Omental fat pad (tissue), 4 donors: Measurements from ENCODE around the gene DTX1. TPM values are rescaled to one million over a fixed set of nuclear protein-coding genes. Genes with fewer than 3 reads are reported as not detected.

Experiments used
- ATAC-seq: fragments of 150-250 bp; one replicate; pipeline ENCODE4 v1.9.1; 2016; ENCODE audit warnings: mild to moderate bottlenecking, moderate library complexity; ENCODE audit not compliant: low FRiP score
- DNase-seq: peaks from one replicate; pipeline ENCODE4 v3.0.0-alpha.2; 2019; ENCODE audit warnings: low spot score
- total RNA-seq, 4 donors: library from RNA; depleted of rRNA; stranded (reverse); fragments of >200 nt; gene quantifications; one replicate each; pipeline ENCODE4 v1.1.0, GENCODE V29; 2016
- TF ChIP-seq, protein P1 (sequence below), 3 donors: fragments of 450-650 bp; IDR thresholded peaks; one replicate each; pipeline ENCODE4 v1.5.1; 2016 to 2017; ENCODE audit warnings: antibody characterized with exemption in 3 of 3, mild to moderate bottlenecking in 3 of 3, moderate library complexity in 2 of 3

DTX1 gene
- total RNA-seq, 4 donors from 2014 or later, result 30.1 to 80.9 (median 35.5) TPM

DNA sequence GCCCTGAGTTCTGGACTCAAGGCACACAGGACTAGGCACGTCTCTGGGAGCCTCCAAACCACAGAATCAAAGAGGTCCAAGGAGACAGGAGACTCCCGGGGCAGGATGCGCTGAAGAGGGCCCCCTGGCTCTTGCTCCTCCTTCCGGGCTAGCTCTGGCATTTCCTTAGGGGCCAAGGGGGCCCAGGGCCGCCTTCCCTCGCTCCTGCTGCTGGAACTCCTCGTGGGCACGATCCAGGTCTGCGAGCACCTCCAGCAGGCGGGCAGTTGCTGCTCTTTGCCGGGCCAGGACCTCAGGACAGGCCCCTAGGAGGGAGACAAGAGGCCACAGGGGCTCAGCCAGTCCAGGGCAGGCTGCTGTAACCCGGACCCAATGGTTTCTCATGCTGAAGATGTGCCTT, 43.2 kb downstream of the DTX1 start:
- TF ChIP-seq, protein P1, sequence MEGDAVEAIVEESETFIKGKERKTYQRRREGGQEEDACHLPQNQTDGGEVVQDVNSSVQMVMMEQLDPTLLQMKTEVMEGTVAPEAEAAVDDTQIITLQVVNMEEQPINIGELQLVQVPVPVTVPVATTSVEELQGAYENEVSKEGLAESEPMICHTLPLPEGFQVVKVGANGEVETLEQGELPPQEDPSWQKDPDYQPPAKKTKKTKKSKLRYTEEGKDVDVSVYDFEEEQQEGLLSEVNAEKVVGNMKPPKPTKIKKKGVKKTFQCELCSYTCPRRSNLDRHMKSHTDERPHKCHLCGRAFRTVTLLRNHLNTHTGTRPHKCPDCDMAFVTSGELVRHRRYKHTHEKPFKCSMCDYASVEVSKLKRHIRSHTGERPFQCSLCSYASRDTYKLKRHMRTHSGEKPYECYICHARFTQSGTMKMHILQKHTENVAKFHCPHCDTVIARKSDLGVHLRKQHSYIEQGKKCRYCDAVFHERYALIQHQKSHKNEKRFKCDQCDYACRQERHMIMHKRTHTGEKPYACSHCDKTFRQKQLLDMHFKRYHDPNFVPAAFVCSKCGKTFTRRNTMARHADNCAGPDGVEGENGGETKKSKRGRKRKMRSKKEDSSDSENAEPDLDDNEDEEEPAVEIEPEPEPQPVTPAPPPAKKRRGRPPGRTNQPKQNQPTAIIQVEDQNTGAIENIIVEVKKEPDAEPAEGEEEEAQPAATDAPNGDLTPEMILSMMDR (IDR thresholded peaks at IDR 0.05), result no peak
- ATAC-seq, result no peak
- no peak for DNase-seq

DNA sequence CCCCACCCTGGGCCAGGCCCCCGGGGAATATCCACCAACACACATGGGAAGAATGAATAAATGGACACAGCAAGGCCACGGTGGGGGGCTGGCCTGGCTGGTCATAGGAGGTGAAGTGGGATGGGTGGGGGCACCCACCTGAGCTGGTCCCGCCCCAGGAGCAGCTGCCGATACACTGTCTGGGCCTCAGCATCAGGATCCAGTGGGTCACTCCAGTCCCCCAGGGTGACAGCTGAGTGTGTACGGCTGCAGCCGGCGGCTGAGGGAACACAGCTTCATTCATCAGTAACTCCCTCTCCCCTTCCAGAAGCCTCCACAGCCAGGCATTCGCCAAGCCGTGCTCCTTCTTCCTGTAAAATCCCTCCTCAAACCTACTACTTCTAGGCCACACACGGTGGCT, 45.2 kb downstream of the DTX1 start:
- TF ChIP-seq, protein P1 (IDR thresholded peaks at IDR 0.05), result no peak
- ATAC-seq, result no peak
- no peak for DNase-seq

DNA sequence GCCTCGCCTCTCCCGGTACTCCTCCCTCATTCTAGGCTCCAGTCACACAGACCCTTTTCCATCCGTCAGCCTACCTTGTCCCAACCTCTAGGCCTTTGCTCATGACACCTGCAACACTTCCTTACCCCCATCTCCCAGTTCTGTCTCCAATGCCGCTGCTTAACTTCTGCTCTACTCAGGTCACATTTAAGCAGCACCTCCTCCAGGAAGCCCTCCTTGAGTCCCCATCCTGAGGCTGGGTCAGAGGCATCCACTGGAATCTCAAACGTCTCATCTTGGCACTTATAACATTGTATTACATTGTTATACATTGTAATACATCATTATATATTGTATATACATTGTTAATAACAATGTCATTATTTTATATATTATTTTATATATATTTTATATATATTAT, 46.3 kb downstream of the DTX1 start:
- ATAC-seq (no peak), DNase-seq (no peak)
- TF ChIP-seq, protein P1 (IDR thresholded peaks at IDR 0.05), result no peak

DNA sequence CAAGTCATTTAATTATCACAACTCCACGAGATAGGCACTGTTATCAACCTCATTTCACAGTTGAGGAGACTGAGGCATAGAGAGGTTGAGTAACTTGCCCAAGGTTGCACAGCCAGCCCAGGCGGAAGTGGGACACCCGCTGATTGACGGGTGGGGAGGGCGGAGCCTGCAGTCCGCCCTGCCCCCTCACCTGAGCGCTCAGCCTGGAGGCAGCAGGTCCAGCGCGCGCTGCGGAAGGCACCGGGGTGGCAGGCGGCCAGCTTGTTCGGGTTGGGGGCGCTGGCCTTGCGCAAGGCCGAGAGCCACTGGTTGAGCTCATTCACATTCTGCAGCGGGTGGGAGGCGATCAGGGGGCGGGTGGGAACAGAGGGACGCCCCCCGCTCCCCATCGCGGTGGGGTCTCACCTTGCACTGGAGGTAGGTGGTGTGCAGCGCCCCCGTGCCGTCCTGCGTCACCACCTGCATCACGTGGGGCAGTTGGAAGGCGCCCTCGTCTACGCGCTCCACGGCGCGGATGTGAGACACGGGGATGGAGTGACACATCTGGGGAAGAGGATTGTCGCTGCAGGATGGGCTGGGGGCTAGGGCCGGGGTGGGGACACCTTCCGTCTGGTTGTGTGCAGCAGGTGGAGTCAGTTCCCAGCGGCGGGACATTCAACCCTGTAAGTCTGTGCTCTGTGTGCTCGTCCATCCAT, 47.4 kb downstream of the DTX1 start:
- no peak for ATAC-seq
- DNase-seq, result no peak
- TF ChIP-seq, protein P1 (IDR thresholded peaks at IDR 0.05), result no peak

DNA sequence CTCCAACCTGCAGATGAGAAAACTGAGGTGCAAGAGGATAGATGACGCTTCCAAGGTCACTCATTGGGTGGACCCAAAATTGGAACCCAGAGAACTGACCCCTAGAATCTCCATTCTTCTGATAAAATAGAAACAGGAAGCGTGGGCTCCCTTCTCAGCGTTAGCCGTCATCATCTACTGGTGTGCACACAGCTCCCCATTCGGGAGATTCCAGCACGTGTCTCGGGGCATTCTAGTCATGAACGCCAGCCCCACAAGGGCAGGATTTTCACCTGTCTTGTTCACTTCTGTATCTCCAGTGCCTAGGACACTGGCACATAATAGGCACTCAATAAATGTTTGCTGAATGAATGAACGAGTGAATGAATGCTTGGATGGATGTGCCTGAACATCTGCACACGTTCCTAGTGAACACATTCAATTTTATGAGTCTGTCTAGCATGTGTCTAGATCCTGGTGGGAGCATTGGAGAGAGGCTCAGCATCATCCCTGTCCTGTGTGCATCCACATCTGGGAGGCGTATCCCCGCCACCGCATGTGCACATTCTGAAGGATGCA, 48.5 kb downstream of the DTX1 start:
- TF ChIP-seq, protein P1 (IDR thresholded peaks at IDR 0.05), result no peak
- DNase-seq (no peak), ATAC-seq (no peak)

DNA sequence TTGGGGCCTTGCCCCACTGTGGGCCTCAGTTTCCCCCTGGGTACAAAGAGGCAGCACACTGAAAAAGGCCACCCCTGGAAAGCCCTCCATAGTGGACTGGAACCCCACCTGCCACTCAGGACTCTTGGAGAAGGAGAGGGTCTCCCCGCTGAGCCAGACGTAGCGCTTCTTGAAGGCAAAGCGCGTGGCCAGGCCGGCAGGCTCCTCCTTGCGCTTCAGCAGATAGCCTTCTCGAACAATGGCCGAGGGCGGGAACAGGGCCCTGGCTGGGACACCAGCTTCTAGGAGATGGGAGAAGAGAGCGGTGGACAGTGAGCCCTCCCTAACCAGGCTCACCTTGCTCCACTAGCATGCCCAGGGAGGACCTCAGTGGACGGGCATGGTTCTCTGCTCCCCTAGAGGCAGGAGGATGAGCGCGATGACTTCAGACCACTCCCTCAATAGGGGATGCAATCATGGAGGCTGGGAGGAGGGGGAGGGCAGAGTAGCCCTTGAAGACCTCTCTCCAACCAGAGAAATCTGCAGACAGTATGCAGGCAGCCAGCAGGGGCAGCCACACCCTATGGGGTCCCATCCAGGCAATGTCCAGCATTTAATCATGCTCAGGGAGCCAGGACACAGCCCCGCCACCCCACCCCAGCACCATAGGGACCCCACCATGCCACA, 49.2 kb downstream of the DTX1 start:
- DNase-seq, result no peak
- TF ChIP-seq, protein P1 (IDR thresholded peaks at IDR 0.05), result no peak
- ATAC-seq, result no peak
